HepG2 (cell line): ENCODE measurements around the gene ZNF385B. TPM values are rescaled to one million over a fixed set of nuclear protein-coding genes. Genes with fewer than 3 reads are reported as not detected.

Experiments
- ATAC-seq: fragments of 200-7000 bp; cut with Tn5 transposase; 3 replicates; pipeline ENCODE4 v1.9.1; 2020; ENCODE audit warnings: mild to moderate bottlenecking, moderate library complexity
- BruUV-seq: library from RNA; stranded (reverse); fragments of 400-500 nt; replicated peaks from 2 replicates; lab custom pipeline; 2021; lab: Mats Ljungman, UMichigan
- CTCF ChIA-PET: fragments of 300-600 bp; formaldehyde crosslinking; extraction: SDS; loops from one replicate; lab custom pipeline; 2021; ENCODE audit warnings: low total read pairs, inconsistent platforms, low intra/inter-chr PET ratio; lab: Yijun Ruan, JAX
- POLR2A ChIA-PET: fragments of 350-600 bp; sonication (Branson Sonifier 250); formaldehyde crosslinking; loops from one replicate; lab custom pipeline; 2020; ENCODE audit warnings: antibody characterized with exemption, inconsistent platforms; lab: Yijun Ruan, JAX
- DNase-seq: peaks from one replicate; pipeline ENCODE4 v3.0.0-alpha.2; 2015; ENCODE audit warnings: low spot score
- FAIRE-seq: peaks from 3 replicates; lab custom pipeline; 2011; peaks lifted over from hg19 to GRCh38; lab: Jason Lieb, UNC
- H2AFZ ChIP-seq: one replicate; pipeline ENCODE4 v1.6.1; 2011; ENCODE audit warnings: low read length, inconsistent platforms
- H3K27ac ChIP-seq: fragments of 300-600 bp; 3 replicates; pipeline ENCODE4 v1.8.0; 2011; ENCODE audit warnings: mixed run types, mild to moderate bottlenecking, mixed read lengths, low read length, inconsistent platforms; ENCODE audit not compliant: insufficient read depth; ENCODE audit errors: extremely low read length
- H3K27me3 ChIP-seq, 2 experiments: fragments of 200-600 bp in 1 of 2; 2 replicates in 1 of 2; 3 replicates in 1 of 2; pipeline versions ENCODE4 v1.6.0 to v1.8.0; 2011; ENCODE audit warnings: low read length in 2 of 2, mild to moderate bottlenecking in 2 of 2, moderate library complexity in 2 of 2, inconsistent platforms in 1 of 2; ENCODE audit not compliant: insufficient read depth in 2 of 2, control insufficient read depth in 1 of 2
- H3K36me3 ChIP-seq, 2 experiments: fragments of 200-600 bp in 1 of 2; replicated peaks in 1 of 2; 2 replicates in 1 of 2; 3 replicates in 1 of 2; pipeline versions ENCODE4 v1.5.1 to v1.8.0; 2011; ENCODE audit warnings: low read length in 2 of 2, inconsistent platforms in 1 of 2; ENCODE audit not compliant: insufficient read depth in 2 of 2, control insufficient read depth in 1 of 2
- H3K4me1 ChIP-seq: 2 replicates; pipeline ENCODE4 v1.5.1; 2012; ENCODE audit warnings: low read length, inconsistent platforms; ENCODE audit not compliant: insufficient read depth
- H3K4me2 ChIP-seq: 2 replicates; pipeline ENCODE4 v1.6.0; 2011; ENCODE audit warnings: low read depth, low read length, inconsistent platforms
- H3K4me3 ChIP-seq, 3 experiments: fragments of 200-600 bp in 1 of 3; sonication (generic), shearing (Covaris generic) in 1 of 3; replicated peaks in 1 of 3; 2 replicates each; pipeline ENCODE4 v1.5.1; 2011 to 2016; ENCODE audit warnings: low read length in 3 of 3, inconsistent platforms in 2 of 3, low read depth in 2 of 3, mild to moderate bottlenecking in 2 of 3, control low read depth in 1 of 3, mixed read lengths in 1 of 3; ENCODE audit not compliant: insufficient read depth in 1 of 3
- H3K79me2 ChIP-seq: one replicate; pipeline ENCODE4 v1.6.1; 2011; ENCODE audit warnings: low read length, inconsistent platforms; ENCODE audit not compliant: insufficient read depth
- H3K9ac ChIP-seq: 2 replicates; pipeline ENCODE4 v1.6.0; 2011; ENCODE audit warnings: mild to moderate bottlenecking, low read depth, low read length, inconsistent platforms; ENCODE audit not compliant: insufficient read depth
- H3K9me3 ChIP-seq: 2 replicates; pipeline ENCODE4 v1.5.1; 2012; ENCODE audit warnings: mild to moderate bottlenecking, low read length
- H4K20me1 ChIP-seq: 2 replicates; pipeline ENCODE4 v1.6.0; 2011; ENCODE audit warnings: inconsistent platforms, mild to moderate bottlenecking, low read length, moderate library complexity; ENCODE audit not compliant: insufficient read depth
- ATF7 ChIP-seq, 2 experiments: fragments of 450-650 bp in 1 of 2; sonication (generic) in 1 of 2; formaldehyde crosslinking in 1 of 2; IDR thresholded peaks; 2 replicates each; pipeline versions ENCODE4 v1.4.0 to v1.6.1; 2016 to 2020; ENCODE audit warnings: antibody characterized with exemption in 1 of 2, mild to moderate bottlenecking in 1 of 2, missing genetic modification reagents in 1 of 2
- CREB1 ChIP-seq, 2 experiments: fragments of 450-650 bp in 1 of 2; IDR thresholded peaks; 2 replicates each; pipeline ENCODE4 v1.6.1; 2016 to 2017; ENCODE audit warnings: control low read depth in 1 of 2, mild to moderate bottlenecking in 1 of 2, missing compliant biosample characterization in 1 of 2, missing genetic modification characterization in 1 of 2
- NCOR1 ChIP-seq: fragments of 200-600 bp; sonication (generic); IDR thresholded peaks from 2 replicates; pipeline ENCODE4 v1.7.0; 2017; ENCODE audit warnings: antibody characterized with exemption, low read length, borderline replicate concordance
- NFIC ChIP-seq: IDR thresholded peaks from 2 replicates; pipeline ENCODE4 v1.6.1; 2012; ENCODE audit warnings: mild to moderate bottlenecking, low read length, inconsistent platforms
- RAD21 ChIP-seq: fragments of 450-650 bp; formaldehyde crosslinking; IDR thresholded peaks from 2 replicates; pipeline ENCODE4 v1.5.0; 2020; ENCODE audit warnings: mild to moderate bottlenecking
- TEAD2 ChIP-seq: sonication (generic); formaldehyde crosslinking; IDR thresholded peaks from 2 replicates; pipeline ENCODE4 v1.9.0; 2021; ENCODE audit warnings: missing genetic modification reagents
- TOE1 ChIP-seq: sonication (generic); formaldehyde crosslinking; IDR thresholded peaks from 2 replicates; pipeline ENCODE4 v1.4.0; 2020; ENCODE audit warnings: mild to moderate bottlenecking, missing genetic modification reagents
- ZNF143 ChIP-seq: sonication (generic); formaldehyde crosslinking; IDR thresholded peaks from 2 replicates; pipeline ENCODE4 v1.4.0; 2020; ENCODE audit warnings: missing genetic modification reagents
- ZNF556 ChIP-seq: sonication (generic); formaldehyde crosslinking; IDR thresholded peaks from 2 replicates; pipeline ENCODE4 v1.4.0; 2020; ENCODE audit warnings: mild to moderate bottlenecking, missing genetic modification reagents, borderline replicate concordance
- WGBS: methylation state at CpG from one replicate; pipeline ENCODE4 v1.1.6; 2017; ENCODE audit warnings: low lambda C conversion rate; 5-methylcytosine and 5-hydroxymethylcytosine counted together
- in situ Hi-C: cut with HindIII; loops from 2 replicates; pipeline ENCODE4 v1.10.0; 2017; ENCODE audit warnings: low pct_unique_long_range_greater_than_20kb; ENCODE audit not compliant: extremely low pct_ligation_motif_present
- intact Hi-C: fragments of 100-400 bp; cut with micrococcal nuclease; formaldehyde crosslinking; loops from one replicate; pipeline ENCODE4 v1.10.0; 2022; ENCODE audit not compliant: unreplicated experiment
- polyA plus RNA-seq, 8 experiments: library from polyadenylated mRNA; depleted of rRNA in 3 of 8; stranded (reverse) in 7 of 8; unstranded in 1 of 8; fragments of >200 nt; fragmentation: Illumina TruSeq in 4 of 8; extraction: Trizol in 4 of 8; gene quantifications; 2 replicates each; pipeline versions ENCODE4 v1.2.1 to v1.2.3, GENCODE V29; 2011 to 2016; ENCODE audit warnings: low read depth in 4 of 8, missing spikeins in 1 of 8, mixed read lengths in 1 of 8; ENCODE audit not compliant: insufficient read depth in 1 of 8
- total RNA-seq, 5 experiments: library from RNA; depleted of rRNA; stranded (reverse); fragments of >200 nt; fragmentation: Illumina TruSeq; extraction: Trizol; gene quantifications; 2 replicates each; pipeline ENCODE4 v1.2.3, GENCODE V29; 2016; ENCODE audit warnings: low read depth in 1 of 5
- TF ChIP-seq, protein P1 (sequence below): sonication (generic); formaldehyde crosslinking; IDR thresholded peaks from 2 replicates; pipeline ENCODE4 v1.8.0; 2022; ENCODE audit warnings: missing genetic modification reagents, mild to moderate bottlenecking, moderate library complexity, borderline replicate concordance
- TF ChIP-seq, protein P2 (sequence below): sonication (generic); formaldehyde crosslinking; IDR thresholded peaks from 2 replicates; pipeline ENCODE4 v1.9.0; 2021; ENCODE audit warnings: missing genetic modification reagents, borderline replicate concordance
- TF ChIP-seq, protein P3 (sequence below): sonication (generic); formaldehyde crosslinking; IDR thresholded peaks from 2 replicates; pipeline ENCODE4 v1.5.0; 2020; ENCODE audit warnings: missing genetic modification reagents

The ZNF385B gene
- total and polyA plus RNA-seq, 2 of the 13 experiments (the other 11 are each of a cell fraction or from before 2014, with no cell fraction given) = 3.3 to 6.7 TPM

DNA sequence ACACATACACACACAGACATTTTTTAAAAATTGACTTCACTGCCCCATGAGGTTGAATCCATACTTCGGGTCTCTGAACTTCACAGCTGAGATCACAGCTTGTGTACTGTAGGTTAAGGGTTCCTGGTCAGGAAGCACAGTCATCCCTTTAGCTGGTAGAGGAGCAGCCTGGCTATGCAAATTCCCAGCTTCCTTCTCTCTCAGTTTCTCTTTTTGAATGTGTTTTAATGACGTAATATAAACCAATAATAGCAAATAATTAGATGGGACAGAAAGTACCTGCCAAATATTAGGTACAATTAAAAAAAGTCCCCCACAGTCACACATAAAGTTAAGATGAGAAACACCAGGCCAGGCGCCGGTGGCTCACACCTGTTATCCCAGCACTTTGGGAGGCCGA, 178.7 kb downstream of the ZNF385B start:
- H3K9me3 ChIP-seq = no peaks in the 10 kb centered on the region
- DNase-seq = no peak
- ChIA-PET POLR2A (no interaction called here), CTCF (no interaction called here)
- H4K20me1 ChIP-seq = no peaks in the 10 kb centered on the region
- no peaks in the 10 kb centered on the region; a peak in 1 of 5 replicates for H3K27me3 ChIP-seq
- ATAC-seq = peak; percentile 65
- in situ Hi-C loops (no loop called here), intact Hi-C loops (no loop called here)
- H3K4me1 ChIP-seq = no peaks in the 10 kb centered on the region
- no peaks in the 10 kb centered on the region for H3K79me2 ChIP-seq
- H3K9ac ChIP-seq = no peak overlapping the region
- TF ChIP-seq ATF7 (IDR thresholded peaks at IDR 0.05) (peak; percentile 89), ATF7 (CRISPR knock-in tag; IDR thresholded peaks at IDR 0.05) (no peak), CREB1 (IDR thresholded peaks at IDR 0.05) (peak; percentile 64), CREB1 (CRISPR knock-in tag; IDR thresholded peaks at IDR 0.05) (no peak)
- TF ChIP-seq, protein P1, sequence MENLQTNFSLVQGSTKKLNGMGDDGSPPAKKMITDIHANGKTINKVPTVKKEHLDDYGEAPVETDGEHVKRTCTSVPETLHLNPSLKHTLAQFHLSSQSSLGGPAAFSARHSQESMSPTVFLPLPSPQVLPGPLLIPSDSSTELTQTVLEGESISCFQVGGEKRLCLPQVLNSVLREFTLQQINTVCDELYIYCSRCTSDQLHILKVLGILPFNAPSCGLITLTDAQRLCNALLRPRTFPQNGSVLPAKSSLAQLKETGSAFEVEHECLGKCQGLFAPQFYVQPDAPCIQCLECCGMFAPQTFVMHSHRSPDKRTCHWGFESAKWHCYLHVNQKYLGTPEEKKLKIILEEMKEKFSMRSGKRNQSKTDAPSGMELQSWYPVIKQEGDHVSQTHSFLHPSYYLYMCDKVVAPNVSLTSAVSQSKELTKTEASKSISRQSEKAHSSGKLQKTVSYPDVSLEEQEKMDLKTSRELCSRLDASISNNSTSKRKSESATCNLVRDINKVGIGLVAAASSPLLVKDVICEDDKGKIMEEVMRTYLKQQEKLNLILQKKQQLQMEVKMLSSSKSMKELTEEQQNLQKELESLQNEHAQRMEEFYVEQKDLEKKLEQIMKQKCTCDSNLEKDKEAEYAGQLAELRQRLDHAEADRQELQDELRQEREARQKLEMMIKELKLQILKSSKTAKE (CRISPR knock-in tag) = no peak
- no peak overlapping the region for H2AFZ ChIP-seq
- WGBS = 47% methylated on average over 5 of the region's 5 CpGs
- H3K27ac ChIP-seq = no peak overlapping the region
- no peak overlapping the region for H3K4me3 ChIP-seq
- BruUV-seq = no TSS peak
- no peak for FAIRE-seq
- H3K4me2 ChIP-seq = no peak overlapping the region
- H3K36me3 ChIP-seq = no peaks in the 10 kb centered on the region

DNA sequence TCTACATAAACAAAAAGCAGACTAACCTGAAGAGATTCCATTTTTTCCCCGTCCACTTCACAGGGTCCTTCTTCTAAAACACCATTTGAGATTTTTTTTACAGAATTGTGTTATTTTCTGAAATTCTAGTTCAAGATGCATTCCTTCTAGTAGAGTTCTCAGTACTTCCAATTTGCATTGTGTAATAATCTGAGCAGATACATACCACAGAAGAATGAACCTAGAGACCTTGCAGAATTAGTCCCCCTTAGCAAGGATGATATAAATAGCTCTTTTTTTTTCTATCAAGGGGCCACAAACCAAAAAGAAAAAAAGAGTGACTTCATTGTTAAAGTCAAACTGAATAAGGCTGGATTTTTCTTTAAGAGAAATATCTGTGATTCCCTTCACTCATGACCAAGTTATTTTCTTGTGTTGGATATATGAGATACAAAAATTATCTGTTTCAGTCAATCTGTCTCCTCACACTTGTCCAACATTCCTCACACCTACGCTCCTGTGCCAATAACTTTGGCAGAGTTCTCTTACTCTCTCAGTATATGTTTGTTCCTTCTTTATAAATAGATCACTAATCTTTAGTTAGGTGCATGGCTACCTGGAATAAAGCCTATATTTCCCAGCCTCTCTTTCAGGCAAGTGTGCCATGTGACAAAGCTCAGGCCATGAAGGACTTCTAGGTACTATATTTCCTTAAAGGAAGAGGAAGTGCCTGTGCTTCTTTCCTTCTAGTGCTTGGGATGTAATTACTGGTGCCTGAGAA, 183.5 kb downstream of the ZNF385B start:
- Histone ChIP-seq H3K9ac (no peak overlapping the region), H3K36me3 (no peaks in the 10 kb centered on the region), H3K9me3 (no peaks in the 10 kb centered on the region), H3K4me1 (no peaks in the 10 kb centered on the region), H3K4me3 (no peak overlapping the region), H3K79me2 (no peaks in the 10 kb centered on the region), H4K20me1 (no peaks in the 10 kb centered on the region), H3K27me3 (no peaks in the 10 kb centered on the region), H2AFZ (no peak overlapping the region), H3K27ac (no peak overlapping the region), H3K4me2 (no peak overlapping the region)
- ATAC-seq (no peak), FAIRE-seq (no peak), DNase-seq (no peak)
- WGBS = 10% methylated on average over 2 of the region's 2 CpGs
- ChIA-PET POLR2A (no interaction called here), CTCF (no interaction called here)
- intact Hi-C loops = no loop called here
- in situ Hi-C loops = no loop called here
- no TSS peak for BruUV-seq
- TF ChIP-seq RAD21 (CRISPR knock-in tag) (no peak), TEAD2 (CRISPR knock-in tag) (no peak), TOE1 (CRISPR knock-in tag) (no peak), NFIC (no peak), NCOR1 (no peak), ZNF556 (no peak), ZNF143 (CRISPR knock-in tag) (no peak)
- TF ChIP-seq, protein P2, sequence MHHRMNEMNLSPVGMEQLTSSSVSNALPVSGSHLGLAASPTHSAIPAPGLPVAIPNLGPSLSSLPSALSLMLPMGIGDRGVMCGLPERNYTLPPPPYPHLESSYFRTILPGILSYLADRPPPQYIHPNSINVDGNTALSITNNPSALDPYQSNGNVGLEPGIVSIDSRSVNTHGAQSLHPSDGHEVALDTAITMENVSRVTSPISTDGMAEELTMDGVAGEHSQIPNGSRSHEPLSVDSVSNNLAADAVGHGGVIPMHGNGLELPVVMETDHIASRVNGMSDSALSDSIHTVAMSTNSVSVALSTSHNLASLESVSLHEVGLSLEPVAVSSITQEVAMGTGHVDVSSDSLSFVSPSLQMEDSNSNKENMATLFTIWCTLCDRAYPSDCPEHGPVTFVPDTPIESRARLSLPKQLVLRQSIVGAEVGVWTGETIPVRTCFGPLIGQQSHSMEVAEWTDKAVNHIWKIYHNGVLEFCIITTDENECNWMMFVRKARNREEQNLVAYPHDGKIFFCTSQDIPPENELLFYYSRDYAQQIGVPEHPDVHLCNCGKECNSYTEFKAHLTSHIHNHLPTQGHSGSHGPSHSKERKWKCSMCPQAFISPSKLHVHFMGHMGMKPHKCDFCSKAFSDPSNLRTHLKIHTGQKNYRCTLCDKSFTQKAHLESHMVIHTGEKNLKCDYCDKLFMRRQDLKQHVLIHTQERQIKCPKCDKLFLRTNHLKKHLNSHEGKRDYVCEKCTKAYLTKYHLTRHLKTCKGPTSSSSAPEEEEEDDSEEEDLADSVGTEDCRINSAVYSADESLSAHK = no peak
- TF ChIP-seq, protein P3, sequence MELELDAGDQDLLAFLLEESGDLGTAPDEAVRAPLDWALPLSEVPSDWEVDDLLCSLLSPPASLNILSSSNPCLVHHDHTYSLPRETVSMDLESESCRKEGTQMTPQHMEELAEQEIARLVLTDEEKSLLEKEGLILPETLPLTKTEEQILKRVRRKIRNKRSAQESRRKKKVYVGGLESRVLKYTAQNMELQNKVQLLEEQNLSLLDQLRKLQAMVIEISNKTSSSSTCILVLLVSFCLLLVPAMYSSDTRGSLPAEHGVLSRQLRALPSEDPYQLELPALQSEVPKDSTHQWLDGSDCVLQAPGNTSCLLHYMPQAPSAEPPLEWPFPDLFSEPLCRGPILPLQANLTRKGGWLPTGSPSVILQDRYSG (CRISPR knock-in tag) = no peak
